H1 (cell line): Measurements from ENCODE around the gene STAG1. TPM values are rescaled to one million over a fixed set of nuclear protein-coding genes. Genes with fewer than 3 reads are reported as not detected.

Source experiments
- CTCF ChIA-PET: fragments of 300-600 bp; sonication (Branson Sonifier 250); formaldehyde crosslinking; loops from one replicate; lab custom pipeline; 2021; ENCODE audit not compliant: partially characterized antibody; lab: Charles Lee
- POLR2A ChIA-PET: fragments of 300-600 bp; sonication (Branson Sonifier 250); formaldehyde crosslinking; loops from one replicate; lab custom pipeline; 2021; ENCODE audit warnings: inconsistent platforms; ENCODE audit not compliant: partially characterized antibody; lab: Charles Lee
- DNase-seq, 2 experiments: peaks; one replicate each; pipeline versions ENCODE4 v3.0.0 to v3.0.0-alpha.2; 2010 to 2022; ENCODE audit warnings: low spot score in 2 of 2, low read depth in 1 of 2, mixed read lengths in 1 of 2
- FAIRE-seq: peaks from 2 replicates; lab custom pipeline; 2011; peaks lifted over from hg19 to GRCh38; lab: Jason Lieb, UNC
- H2AFZ ChIP-seq: 2 replicates; pipeline ENCODE4 v1.8.1; 2012; ENCODE audit warnings: low read length, inconsistent platforms
- H2AK5ac ChIP-seq: 2 replicates; pipeline ENCODE4 v1.6.1; 2013; ENCODE audit warnings: low read depth, low read length
- H2BK120ac ChIP-seq: replicated peaks from 2 replicates; pipeline ENCODE3; 2013; ENCODE audit warnings: low read depth, low read length, inconsistent platforms
- H2BK12ac ChIP-seq: 2 replicates; pipeline ENCODE4 v1.6.1; 2013; ENCODE audit warnings: low read depth, low read length
- H2BK15ac ChIP-seq: 2 replicates; pipeline ENCODE4 v1.6.1; 2013; ENCODE audit warnings: low read length
- H2BK20ac ChIP-seq: 2 replicates; pipeline ENCODE4 v1.6.1; 2013; ENCODE audit warnings: low read length
- H2BK5ac ChIP-seq: 2 replicates; pipeline ENCODE4 v1.6.1; 2013; ENCODE audit warnings: low read depth, low read length
- H3K14ac ChIP-seq: 2 replicates; pipeline ENCODE4 v1.6.1; 2013; ENCODE audit warnings: inconsistent platforms; ENCODE audit not compliant: insufficient read length
- H3K18ac ChIP-seq: 2 replicates; pipeline ENCODE4 v1.6.1; 2013; ENCODE audit warnings: low read length; ENCODE audit errors: extremely low read depth
- H3K23ac ChIP-seq: 2 replicates; pipeline ENCODE4 v1.6.1; 2013; ENCODE audit warnings: inconsistent platforms; ENCODE audit not compliant: insufficient read length
- H3K23me2 ChIP-seq: 2 replicates; pipeline ENCODE4 v1.6.1; 2013; ENCODE audit warnings: low read depth, low read length
- H3K27ac ChIP-seq: 2 replicates; pipeline ENCODE4 v1.6.1; 2011; ENCODE audit warnings: low read depth, low read length, inconsistent platforms
- H3K27me3 ChIP-seq, 4 experiments: replicated peaks in 1 of 4; 1 replicate in 1 of 4; 2 replicates in 3 of 4; pipeline versions ENCODE4 v1.6.1 to v1.8.1; 2011 to 2013; ENCODE audit warnings: low read length in 3 of 4, mild to moderate bottlenecking in 3 of 4, inconsistent platforms in 2 of 4, mixed read lengths in 2 of 4, moderate library complexity in 1 of 4; ENCODE audit not compliant: control insufficient read depth in 3 of 4, insufficient read depth in 3 of 4; ENCODE audit errors: extremely low read depth in 1 of 4
- H3K36me3 ChIP-seq, 4 experiments: 2 replicates each; pipeline versions ENCODE4 v1.6.1 to v1.8.1; 2011 to 2013; ENCODE audit warnings: mild to moderate bottlenecking in 4 of 4, low read length in 3 of 4, moderate library complexity in 2 of 4, control low read depth in 1 of 4, inconsistent platforms in 1 of 4; ENCODE audit not compliant: insufficient read depth in 4 of 4, control insufficient read depth in 2 of 4
- H3K4ac ChIP-seq: replicated peaks from 2 replicates; pipeline ENCODE3; 2013; ENCODE audit warnings: low read length, low read depth, mixed read lengths, inconsistent platforms; ENCODE audit not compliant: insufficient read length
- H3K4me1 ChIP-seq, 4 experiments: replicated peaks in 1 of 4; 1 replicate in 1 of 4; 2 replicates in 3 of 4; pipeline versions ENCODE4 v1.6.1 to v1.8.1; 2011 to 2013; ENCODE audit warnings: low read length in 3 of 4, inconsistent platforms in 2 of 4, mixed read lengths in 1 of 4; ENCODE audit not compliant: insufficient read depth in 4 of 4, control insufficient read depth in 3 of 4
- H3K4me2 ChIP-seq, 2 experiments: 2 replicates each; pipeline versions ENCODE4 v1.6.1 to v1.8.1; 2011 to 2013; ENCODE audit warnings: low read depth in 2 of 2, low read length in 2 of 2, control low read depth in 1 of 2, inconsistent platforms in 1 of 2, mild to moderate bottlenecking in 1 of 2; ENCODE audit not compliant: insufficient read depth in 1 of 2
- H3K4me3 ChIP-seq, 4 experiments: fragments of 200-600, 300-600 bp in 1 of 4; sonication (generic), shearing (Covaris generic), sonication (Bioruptor Twin) in 1 of 4; 2 replicates each; pipeline versions ENCODE4 v1.5.1 to v1.8.1; 2011 to 2016; ENCODE audit warnings: low read length in 4 of 4, low read depth in 3 of 4, control low read depth in 2 of 4, inconsistent platforms in 2 of 4, mild to moderate bottlenecking in 2 of 4, mixed read lengths in 1 of 4, moderate library complexity in 1 of 4; ENCODE audit not compliant: insufficient read depth in 2 of 4; ENCODE audit errors: extremely low read depth in 1 of 4
- H3K56ac ChIP-seq: replicated peaks from 2 replicates; pipeline ENCODE3; 2013; ENCODE audit warnings: low read depth, mild to moderate bottlenecking, mixed read lengths, low read length, inconsistent platforms; ENCODE audit not compliant: insufficient read length
- H3K79me1 ChIP-seq: 2 replicates; pipeline ENCODE4 v1.6.1; 2013; ENCODE audit warnings: low read depth, low read length, control low read depth
- H3K79me2 ChIP-seq, 2 experiments: 2 replicates each; pipeline versions ENCODE4 v1.6.1 to v1.8.1; 2012 to 2013; ENCODE audit warnings: low read length in 2 of 2, mild to moderate bottlenecking in 2 of 2, inconsistent platforms in 1 of 2; ENCODE audit not compliant: insufficient read depth in 2 of 2, control insufficient read depth in 1 of 2
- H3K9ac ChIP-seq, 4 experiments: replicated peaks in 1 of 4; 1 replicate in 1 of 4; 2 replicates in 3 of 4; pipeline versions ENCODE4 v1.6.1 to v1.8.1; 2011 to 2013; ENCODE audit warnings: low read depth in 3 of 4, low read length in 3 of 4, control low read depth in 2 of 4, mild to moderate bottlenecking in 2 of 4, moderate library complexity in 2 of 4, inconsistent platforms in 1 of 4; ENCODE audit errors: extremely low read depth in 1 of 4
- H3K9me3 ChIP-seq, 2 experiments: 2 replicates each; pipeline versions ENCODE4 v1.6.1 to v1.8.1; 2012 to 2013; ENCODE audit warnings: mild to moderate bottlenecking in 2 of 2, moderate library complexity in 2 of 2, control low read depth in 1 of 2, inconsistent platforms in 1 of 2, low read depth in 1 of 2, low read length in 1 of 2, mixed read lengths in 1 of 2; ENCODE audit not compliant: insufficient read depth in 2 of 2
- H4K20me1 ChIP-seq, 2 experiments: replicated peaks in 1 of 2; 2 replicates each; pipeline versions ENCODE3 to v1.8.1; 2011 to 2013; ENCODE audit warnings: inconsistent platforms in 2 of 2, low read length in 2 of 2, mild to moderate bottlenecking in 1 of 2; ENCODE audit not compliant: insufficient read depth in 2 of 2, control insufficient read depth in 1 of 2
- H4K5ac ChIP-seq: 2 replicates; pipeline ENCODE4 v1.6.1; 2013; ENCODE audit warnings: low read length, low read depth, mixed read lengths, inconsistent platforms; ENCODE audit not compliant: insufficient read length
- H4K8ac ChIP-seq: 2 replicates; pipeline ENCODE4 v1.8.0; 2013; ENCODE audit warnings: mild to moderate bottlenecking, moderate library complexity, low read length, inconsistent platforms; ENCODE audit not compliant: insufficient read depth; ENCODE audit errors: extremely low read depth
- H4K91ac ChIP-seq: replicated peaks from 2 replicates; pipeline ENCODE3; 2013; ENCODE audit warnings: low read length, mixed read lengths, inconsistent platforms; ENCODE audit not compliant: insufficient read length
- BACH1 ChIP-seq: IDR thresholded peaks from 2 replicates; pipeline ENCODE4 v1.6.1; 2012; ENCODE audit warnings: low read length, improper control_type of control experiment
- BRCA1 ChIP-seq: IDR thresholded peaks from 2 replicates; pipeline ENCODE4 v1.6.1; 2012; ENCODE audit warnings: low read depth, low read length, improper control_type of control experiment
- CHD1 ChIP-seq: IDR thresholded peaks from 2 replicates; pipeline ENCODE4 v1.6.1; 2012; ENCODE audit warnings: low read depth, low read length, improper control_type of control experiment
- CTBP2 ChIP-seq: IDR thresholded peaks from 2 replicates; pipeline ENCODE4 v1.7.0; 2011; ENCODE audit warnings: borderline replicate concordance, mild to moderate bottlenecking, moderate library complexity, mixed read lengths, low read length; ENCODE audit not compliant: insufficient read depth, insufficient read length
- EGR1 ChIP-seq: IDR thresholded peaks from 2 replicates; pipeline ENCODE4 v1.6.1; 2011; ENCODE audit warnings: low read depth, low read length, borderline replicate concordance
- EP300 ChIP-seq, 2 experiments: IDR thresholded peaks; 1 replicate in 1 of 2; 2 replicates in 1 of 2; pipeline ENCODE4 v1.6.1; 2011 to 2012; ENCODE audit warnings: low read depth in 2 of 2, low read length in 2 of 2, mild to moderate bottlenecking in 2 of 2, borderline replicate concordance in 1 of 2, inconsistent platforms in 1 of 2, moderate library complexity in 1 of 2
- GABPA ChIP-seq: IDR thresholded peaks from 2 replicates; pipeline ENCODE4 v1.6.1; 2011; ENCODE audit warnings: mild to moderate bottlenecking, low read length, moderate library complexity, borderline replicate concordance; ENCODE audit not compliant: insufficient read depth
- HDAC2 ChIP-seq, 2 experiments: fragments of 300-600 bp in 1 of 2; sonication (generic) in 1 of 2; IDR thresholded peaks; 2 replicates each; pipeline ENCODE4 v1.6.1; 2011 to 2012; ENCODE audit warnings: low read depth in 2 of 2, low read length in 2 of 2, mild to moderate bottlenecking in 2 of 2, moderate library complexity in 2 of 2, borderline replicate concordance in 1 of 2, inconsistent platforms in 1 of 2
- JUND ChIP-seq: IDR thresholded peaks from 2 replicates; pipeline ENCODE4 v1.6.1; 2011; ENCODE audit warnings: mild to moderate bottlenecking, improper control_type of control experiment, low read length
- KDM1A ChIP-seq: fragments of 200-600, 300-600 bp; sonication (generic); IDR thresholded peaks from 2 replicates; pipeline ENCODE4 v1.7.1; 2016; ENCODE audit warnings: mild to moderate bottlenecking, low read length, borderline replicate concordance
- KDM4A ChIP-seq: IDR thresholded peaks from one replicate; pipeline ENCODE4 v1.7.1; 2012; ENCODE audit warnings: low read depth, mild to moderate bottlenecking, moderate library complexity, low read length, inconsistent platforms; ENCODE audit not compliant: severe bottlenecking
- KDM5A ChIP-seq: fragments of 200-600 bp; IDR thresholded peaks from 2 replicates; pipeline ENCODE4 v1.7.1; 2012; ENCODE audit warnings: mild to moderate bottlenecking, low read length, inconsistent platforms, mixed read lengths
- RAD21 ChIP-seq, 2 experiments: IDR thresholded peaks in 1 of 2; conservative IDR thresholded peaks in 1 of 2; 2 replicates each; pipeline ENCODE4 v1.6.1; 2011; ENCODE audit warnings: low read depth in 2 of 2, low read length in 2 of 2, improper control_type of control experiment in 1 of 2, inconsistent platforms in 1 of 2, mild to moderate bottlenecking in 1 of 2, moderate library complexity in 1 of 2
- SP1 ChIP-seq: IDR thresholded peaks from 2 replicates; pipeline ENCODE4 v1.6.1; 2011; ENCODE audit warnings: low read depth, low read length
- WGBS, 2 experiments: shearing (Covaris generic) in 1 of 2; methylation state at CpG; one replicate each; pipeline versions ENCODE4 v1.1.6 to v1.1.7; 2013 to 2015; ENCODE audit warnings: low lambda C conversion rate in 2 of 2, mixed read lengths in 2 of 2, inconsistent platforms in 1 of 2, low coverage in 1 of 2, missing lambda C conversion rate in 1 of 2; ENCODE audit not compliant: insufficient replicate concordance in 2 of 2, insufficient coverage in 1 of 2, insufficient read length in 1 of 2; ENCODE audit errors: extremely low coverage in 1 of 2, missing lambda C conversion rate in 1 of 2; 5-methylcytosine and 5-hydroxymethylcytosine counted together
- polyA plus RNA-seq, 7 experiments: library from polyadenylated mRNA; depleted of rRNA in 3 of 7; stranded (reverse) in 5 of 7; unstranded in 2 of 7; fragments of >200 nt in 5 of 7; fragments of 200-250 nt in 2 of 7; gene quantifications; 1 replicate in 5 of 7; 2 replicates in 1 of 7; 4 replicates in 1 of 7; pipeline versions ENCODE4 v1.2.1 to v1.2.3, GENCODE V29; 2011 to 2013; ENCODE audit warnings: missing spikeins in 2 of 7, mixed read lengths in 2 of 7
- total RNA-seq: library from RNA; stranded (reverse); fragmentation: NEBNext Ultra II Directional; extraction: Animal tissue kit (Norgen Biotek cat#: 25700); gene quantifications from 2 replicates; pipeline ENCODE4 v1.2.1, GENCODE V29; 2021

STAG1 gene
- total and polyA plus RNA-seq, 2 of the 8 experiments (the other 6 are each of a cell fraction or from before 2014, with no cell fraction given): 4.6 to 23.4 TPM

- ChIA-PET POLR2A (no interaction called here), CTCF (interaction anchor here (0.7 to 0.8 kb wide), 2 partner anchors 17 to 59 kb away, joined by 3 read pairs; no protein-coding TSS in a partner anchor)
- Histone ChIP-seq H3K79me2 (peaks cover 0 to 58% of the 10 kb centered on the region in 2 experiments; a peak in 2 of 4 replicates), H3K4me3 (no peak overlapping the region), H3K9me3 (no peaks in the 10 kb centered on the region), H3K14ac (no peak overlapping the region), H2BK15ac (no peak overlapping the region), H3K9ac (no peak overlapping the region), H2BK20ac (no peak overlapping the region), H3K23ac (no peak overlapping the region), H3K23me2 (no peaks in the 10 kb centered on the region), H2BK120ac (no peak overlapping the region), H3K4ac (no peak overlapping the region), H3K27ac (no peak overlapping the region), H4K91ac (no peak overlapping the region), H3K27me3 (no peaks in the 10 kb centered on the region), H2BK12ac (no peak overlapping the region), H4K20me1 (no peaks in the 10 kb centered on the region), H3K4me2 (no peak overlapping the region), H2AFZ (no peak overlapping the region), H2BK5ac (no peak overlapping the region), H3K18ac (no peak overlapping the region), H3K4me1 (no peaks in the 10 kb centered on the region), H2AK5ac (no peak overlapping the region), H4K8ac (no peak overlapping the region), H3K36me3 (no peaks in the 10 kb centered on the region), H3K79me1 (no peaks in the 10 kb centered on the region), H4K5ac (no peak overlapping the region), H3K56ac (no peak overlapping the region)
- WGBS, 2 experiments: 100% methylated on average over 4 of the region's 4 CpGs; no CpG with 5 or more reads in 1 of the 2 experiments
- FAIRE-seq (no peak), DNase-seq (no peak)
- TF ChIP-seq HDAC2 (IDR thresholded peaks at IDR 0.05; ENCODE audit: borderline replicate concordance in 1 of 2, low read depth in 2 of 2, low read length in 2 of 2): no peak
- TF ChIP-seq BRCA1: no peak
- no peak for TF ChIP-seq SP1
- TF ChIP-seq JUND: no peak
- TF ChIP-seq RAD21 (IDR thresholded peaks at IDR 0.05 in 1 of 2, conservative IDR thresholded peaks at IDR 0.05 in 1 of 2; ENCODE audit: low read depth in 2 of 2, low read length in 2 of 2): no peak
- no peak for TF ChIP-seq KDM4A
- TF ChIP-seq GABPA: no peak
- no peak for TF ChIP-seq BACH1
- no peak for TF ChIP-seq KDM1A
- TF ChIP-seq EGR1: no peak
- TF ChIP-seq EP300 (IDR thresholded peaks at IDR 0.05; ENCODE audit: borderline replicate concordance in 1 of 2, low read depth in 2 of 2, low read length in 2 of 2): no peak
- TF ChIP-seq KDM5A: no peak
- TF ChIP-seq CTBP2: no peak
- TF ChIP-seq CHD1: no peak
These were observed 73.2 kb downstream of the STAG1 start for GRCh38 chr3:136678981-136679380.
